Fibroblast of lung (primary cell): ENCODE data around the gene TLE2.

Experiments used
- EZH2 ChIP-seq: IDR thresholded peaks from 2 replicates; pipeline ENCODE4 v1.5.1; 2012; ENCODE audit warnings: low read length, control low read depth, mild to moderate bottlenecking; ENCODE audit errors: missing control alignments
- TF ChIP-seq, protein P1 (sequence below), 2 donors: IDR thresholded peaks in 1 of 2; conservative IDR thresholded peaks in 1 of 2; 1 replicate in 1 of 2; 2 replicates in 1 of 2; pipeline ENCODE4 v1.5.1; 2011 to 2012; ENCODE audit warnings: low read length in 2 of 2, control low read depth in 1 of 2, inconsistent platforms in 1 of 2, low read depth in 1 of 2, mild to moderate bottlenecking in 1 of 2

DNA sequence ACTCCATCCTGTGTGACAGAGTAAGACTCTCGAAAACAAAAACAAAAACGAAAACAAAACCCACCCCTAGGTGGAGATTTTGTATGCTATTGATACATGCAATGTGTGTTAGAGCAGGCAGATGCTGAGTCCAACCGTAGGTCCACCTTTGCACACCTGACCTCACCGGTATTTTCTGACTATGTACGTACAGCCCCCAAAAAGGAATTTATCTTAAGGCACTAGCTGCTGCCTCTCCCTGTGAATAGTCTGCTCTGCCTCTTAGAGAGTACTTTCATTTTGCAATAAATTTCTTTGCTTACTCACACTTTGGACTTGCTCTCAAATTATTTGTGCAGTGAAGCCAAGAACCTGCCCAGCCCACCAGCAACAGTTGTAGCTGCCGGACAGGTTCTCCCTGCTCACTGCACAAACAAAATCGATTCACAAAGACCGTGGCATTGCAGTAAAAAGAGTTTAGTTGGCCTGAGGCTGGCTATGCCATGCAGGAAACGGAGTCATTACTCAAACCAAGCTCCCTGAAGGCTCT lies 76.1 kb downstream of the TLE2 start:
- TF ChIP-seq, protein P1, sequence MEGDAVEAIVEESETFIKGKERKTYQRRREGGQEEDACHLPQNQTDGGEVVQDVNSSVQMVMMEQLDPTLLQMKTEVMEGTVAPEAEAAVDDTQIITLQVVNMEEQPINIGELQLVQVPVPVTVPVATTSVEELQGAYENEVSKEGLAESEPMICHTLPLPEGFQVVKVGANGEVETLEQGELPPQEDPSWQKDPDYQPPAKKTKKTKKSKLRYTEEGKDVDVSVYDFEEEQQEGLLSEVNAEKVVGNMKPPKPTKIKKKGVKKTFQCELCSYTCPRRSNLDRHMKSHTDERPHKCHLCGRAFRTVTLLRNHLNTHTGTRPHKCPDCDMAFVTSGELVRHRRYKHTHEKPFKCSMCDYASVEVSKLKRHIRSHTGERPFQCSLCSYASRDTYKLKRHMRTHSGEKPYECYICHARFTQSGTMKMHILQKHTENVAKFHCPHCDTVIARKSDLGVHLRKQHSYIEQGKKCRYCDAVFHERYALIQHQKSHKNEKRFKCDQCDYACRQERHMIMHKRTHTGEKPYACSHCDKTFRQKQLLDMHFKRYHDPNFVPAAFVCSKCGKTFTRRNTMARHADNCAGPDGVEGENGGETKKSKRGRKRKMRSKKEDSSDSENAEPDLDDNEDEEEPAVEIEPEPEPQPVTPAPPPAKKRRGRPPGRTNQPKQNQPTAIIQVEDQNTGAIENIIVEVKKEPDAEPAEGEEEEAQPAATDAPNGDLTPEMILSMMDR (conservative IDR thresholded peaks at IDR 0.05 in 1 of 2, IDR thresholded peaks at IDR 0.05 in 1 of 2; ENCODE audit: low read depth in 1 of 2, low read length in 2 of 2) = peak in 1 of 2 donors; percentile 13
- TF ChIP-seq EZH2 = no peak
